HepG2 (cell line): ENCODE results near the gene VENTX. TPM values are rescaled to one million over a fixed set of nuclear protein-coding genes. Genes with fewer than 3 reads are reported as not detected.

Experiments used
- ATAC-seq: fragments of 200-7000 bp; cut with Tn5 transposase; 3 replicates; pipeline ENCODE4 v1.9.1; 2020; ENCODE audit warnings: mild to moderate bottlenecking, moderate library complexity
- BruUV-seq: library from RNA; stranded (reverse); fragments of 400-500 nt; replicated peaks from 2 replicates; lab custom pipeline; 2021; lab: Mats Ljungman, UMichigan
- CTCF ChIA-PET: fragments of 300-600 bp; formaldehyde crosslinking; extraction: SDS; loops from one replicate; lab custom pipeline; 2021; ENCODE audit warnings: low total read pairs, inconsistent platforms, low intra/inter-chr PET ratio; lab: Yijun Ruan, JAX
- POLR2A ChIA-PET: fragments of 350-600 bp; sonication (Branson Sonifier 250); formaldehyde crosslinking; loops from one replicate; lab custom pipeline; 2020; ENCODE audit warnings: antibody characterized with exemption, inconsistent platforms; lab: Yijun Ruan, JAX
- DNase-seq: peaks from one replicate; pipeline ENCODE4 v3.0.0-alpha.2; 2015; ENCODE audit warnings: low spot score
- FAIRE-seq: peaks from 3 replicates; lab custom pipeline; 2011; peaks lifted over from hg19 to GRCh38; lab: Jason Lieb, UNC
- H2AFZ ChIP-seq: one replicate; pipeline ENCODE4 v1.6.1; 2011; ENCODE audit warnings: low read length, inconsistent platforms
- H3K27ac ChIP-seq: fragments of 300-600 bp; 3 replicates; pipeline ENCODE4 v1.8.0; 2011; ENCODE audit warnings: mixed run types, mild to moderate bottlenecking, mixed read lengths, low read length, inconsistent platforms; ENCODE audit not compliant: insufficient read depth; ENCODE audit errors: extremely low read length
- H3K27me3 ChIP-seq, 2 experiments: fragments of 200-600 bp in 1 of 2; 2 replicates in 1 of 2; 3 replicates in 1 of 2; pipeline versions ENCODE4 v1.6.0 to v1.8.0; 2011; ENCODE audit warnings: low read length in 2 of 2, mild to moderate bottlenecking in 2 of 2, moderate library complexity in 2 of 2, inconsistent platforms in 1 of 2; ENCODE audit not compliant: insufficient read depth in 2 of 2, control insufficient read depth in 1 of 2
- H3K36me3 ChIP-seq, 2 experiments: fragments of 200-600 bp in 1 of 2; replicated peaks in 1 of 2; 2 replicates in 1 of 2; 3 replicates in 1 of 2; pipeline versions ENCODE4 v1.5.1 to v1.8.0; 2011; ENCODE audit warnings: low read length in 2 of 2, inconsistent platforms in 1 of 2; ENCODE audit not compliant: insufficient read depth in 2 of 2, control insufficient read depth in 1 of 2
- H3K4me1 ChIP-seq: 2 replicates; pipeline ENCODE4 v1.5.1; 2012; ENCODE audit warnings: low read length, inconsistent platforms; ENCODE audit not compliant: insufficient read depth
- H3K4me2 ChIP-seq: 2 replicates; pipeline ENCODE4 v1.6.0; 2011; ENCODE audit warnings: low read depth, low read length, inconsistent platforms
- H3K4me3 ChIP-seq, 3 experiments: fragments of 200-600 bp in 1 of 3; sonication (generic), shearing (Covaris generic) in 1 of 3; replicated peaks in 1 of 3; 2 replicates each; pipeline ENCODE4 v1.5.1; 2011 to 2016; ENCODE audit warnings: low read length in 3 of 3, inconsistent platforms in 2 of 3, low read depth in 2 of 3, mild to moderate bottlenecking in 2 of 3, control low read depth in 1 of 3, mixed read lengths in 1 of 3; ENCODE audit not compliant: insufficient read depth in 1 of 3
- H3K79me2 ChIP-seq: one replicate; pipeline ENCODE4 v1.6.1; 2011; ENCODE audit warnings: low read length, inconsistent platforms; ENCODE audit not compliant: insufficient read depth
- H3K9ac ChIP-seq: 2 replicates; pipeline ENCODE4 v1.6.0; 2011; ENCODE audit warnings: mild to moderate bottlenecking, low read depth, low read length, inconsistent platforms; ENCODE audit not compliant: insufficient read depth
- H3K9me3 ChIP-seq: 2 replicates; pipeline ENCODE4 v1.5.1; 2012; ENCODE audit warnings: mild to moderate bottlenecking, low read length
- H4K20me1 ChIP-seq: 2 replicates; pipeline ENCODE4 v1.6.0; 2011; ENCODE audit warnings: inconsistent platforms, mild to moderate bottlenecking, low read length, moderate library complexity; ENCODE audit not compliant: insufficient read depth
- HIVEP1 ChIP-seq: sonication (generic); formaldehyde crosslinking; IDR thresholded peaks from 2 replicates; pipeline ENCODE4 v1.4.0; 2020; ENCODE audit warnings: mild to moderate bottlenecking, missing genetic modification reagents
- KDM4B ChIP-seq: sonication (generic); formaldehyde crosslinking; IDR thresholded peaks from 2 replicates; pipeline ENCODE4 v1.4.0; 2020; ENCODE audit warnings: missing genetic modification reagents
- MYC ChIP-seq: sonication (generic); formaldehyde crosslinking; IDR thresholded peaks from 2 replicates; pipeline ENCODE4 v1.9.0; 2021; ENCODE audit warnings: missing genetic modification reagents, borderline replicate concordance
- RORA ChIP-seq: sonication (generic); formaldehyde crosslinking; IDR thresholded peaks from 2 replicates; pipeline ENCODE4 v1.5.0; 2020; ENCODE audit warnings: mild to moderate bottlenecking, missing genetic modification reagents, moderate library complexity
- RXRA ChIP-seq: sonication (generic); formaldehyde crosslinking; IDR thresholded peaks from 2 replicates; pipeline ENCODE4 v1.5.1; 2020; ENCODE audit warnings: missing genetic modification reagents
- RXRB ChIP-seq: IDR thresholded peaks from 2 replicates; pipeline ENCODE4 v1.6.1; 2016; ENCODE audit warnings: borderline replicate concordance, missing genetic modification reagents, missing compliant biosample characterization
- ZFP36 ChIP-seq: fragments of 150-350 bp; IDR thresholded peaks from 2 replicates; pipeline ENCODE4 v1.6.1; 2018; ENCODE audit warnings: borderline replicate concordance, low read length, low read depth; ENCODE audit not compliant: partially characterized antibody
- ZNF709 ChIP-seq: sonication (generic); formaldehyde crosslinking; IDR thresholded peaks from 2 replicates; pipeline ENCODE4 v1.5.0; 2020; ENCODE audit warnings: mild to moderate bottlenecking, missing genetic modification reagents
- ZNF781 ChIP-seq: sonication (generic); formaldehyde crosslinking; IDR thresholded peaks from 2 replicates; pipeline ENCODE4 v1.5.1; 2020; ENCODE audit warnings: borderline replicate concordance, mild to moderate bottlenecking, missing genetic modification reagents; ENCODE audit errors: not compliant biosample characterization
- WGBS: methylation state at CpG from one replicate; pipeline ENCODE4 v1.1.6; 2017; ENCODE audit warnings: low lambda C conversion rate; 5-methylcytosine and 5-hydroxymethylcytosine counted together
- in situ Hi-C: cut with HindIII; loops from 2 replicates; pipeline ENCODE4 v1.10.0; 2017; ENCODE audit warnings: low pct_unique_long_range_greater_than_20kb; ENCODE audit not compliant: extremely low pct_ligation_motif_present
- intact Hi-C: fragments of 100-400 bp; cut with micrococcal nuclease; formaldehyde crosslinking; loops from one replicate; pipeline ENCODE4 v1.10.0; 2022; ENCODE audit not compliant: unreplicated experiment
- polyA plus RNA-seq, 8 experiments: library from polyadenylated mRNA; depleted of rRNA in 3 of 8; stranded (reverse) in 7 of 8; unstranded in 1 of 8; fragments of >200 nt; fragmentation: Illumina TruSeq in 4 of 8; extraction: Trizol in 4 of 8; gene quantifications; 2 replicates each; pipeline versions ENCODE4 v1.2.1 to v1.2.3, GENCODE V29; 2011 to 2016; ENCODE audit warnings: low read depth in 4 of 8, missing spikeins in 1 of 8, mixed read lengths in 1 of 8; ENCODE audit not compliant: insufficient read depth in 1 of 8
- total RNA-seq, 5 experiments: library from RNA; depleted of rRNA; stranded (reverse); fragments of >200 nt; fragmentation: Illumina TruSeq; extraction: Trizol; gene quantifications; 2 replicates each; pipeline ENCODE4 v1.2.3, GENCODE V29; 2016; ENCODE audit warnings: low read depth in 1 of 5
- TF ChIP-seq, protein P1 (sequence below): IDR thresholded peaks from 2 replicates; pipeline ENCODE4 v1.6.1; 2012; ENCODE audit warnings: inconsistent platforms
- TF ChIP-seq, protein P2 (sequence below): sonication (generic); formaldehyde crosslinking; IDR thresholded peaks from 2 replicates; pipeline ENCODE4 v1.4.0; 2020; ENCODE audit warnings: missing genetic modification reagents, borderline replicate concordance

The VENTX gene
- total and polyA plus RNA-seq, 2 of the 13 experiments (the other 11 are each of a cell fraction or from before 2014, with no cell fraction given), result not detected

DNA sequence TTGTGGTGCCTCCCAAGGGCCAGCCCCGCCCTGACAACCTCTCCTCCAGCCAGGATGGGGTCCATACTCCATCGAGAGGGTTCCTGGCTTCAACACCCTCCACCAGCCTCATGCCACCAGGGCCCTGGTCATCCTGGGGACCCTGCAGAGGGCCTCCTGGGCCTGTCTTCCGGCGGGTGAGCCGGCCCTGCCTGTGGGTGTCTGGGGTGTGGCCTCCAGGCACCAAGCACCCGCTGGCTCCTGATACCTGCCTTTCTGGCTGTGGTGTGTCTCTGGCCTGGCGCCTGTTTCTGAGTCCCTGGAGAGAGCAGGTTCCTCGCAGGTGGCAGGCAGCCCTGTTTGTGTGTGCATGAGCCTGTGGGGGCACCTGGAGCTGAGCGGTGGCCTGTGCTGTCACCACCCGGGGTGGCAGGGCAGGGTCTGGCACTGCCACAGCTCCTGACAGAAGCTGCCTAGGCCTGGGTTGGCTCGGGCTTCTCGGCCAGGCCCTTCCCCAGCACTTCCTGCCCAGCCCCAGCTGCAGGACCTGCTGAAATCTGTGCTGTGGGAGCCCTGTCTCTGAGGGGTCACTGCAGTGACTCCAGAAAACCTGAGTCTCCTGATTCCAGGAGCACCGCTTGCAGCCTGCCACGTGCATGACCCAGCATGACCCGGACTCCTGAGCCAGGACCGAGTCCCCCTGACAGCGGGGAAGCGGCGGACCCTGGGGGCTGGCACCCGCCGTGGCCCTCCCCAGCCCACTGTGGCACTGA lies 20.6 kb downstream of the VENTX start:
- CTCF ChIA-PET, result no interaction called here
- in situ Hi-C loops, result no loop called here

More for the DNA sequence above, 20.6 kb downstream of the VENTX start:
- TF ChIP-seq KDM4B (no peak), RXRB (CRISPR knock-in tag) (0 out of 2 replicates have a peak, but pooled peaks have one; percentile 33), ZNF781 (CRISPR knock-in tag) (no peak), RORA (CRISPR knock-in tag) (no peak), ZNF709 (CRISPR knock-in tag) (no peak), ZFP36 (no peak), RXRA (CRISPR knock-in tag) (peak; percentile 59), HIVEP1 (CRISPR knock-in tag) (0 out of 2 replicates have a peak, but pooled peaks have one; percentile 20), MYC (CRISPR knock-in tag) (peak; percentile 29; the same call in 1 of the 2 replicates)
- TF ChIP-seq, protein P1, sequence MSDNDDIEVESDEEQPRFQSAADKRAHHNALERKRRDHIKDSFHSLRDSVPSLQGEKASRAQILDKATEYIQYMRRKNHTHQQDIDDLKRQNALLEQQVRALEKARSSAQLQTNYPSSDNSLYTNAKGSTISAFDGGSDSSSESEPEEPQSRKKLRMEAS, result peak; percentile 45; the same call in 1 of the 2 replicates
- TF ChIP-seq, protein P2, sequence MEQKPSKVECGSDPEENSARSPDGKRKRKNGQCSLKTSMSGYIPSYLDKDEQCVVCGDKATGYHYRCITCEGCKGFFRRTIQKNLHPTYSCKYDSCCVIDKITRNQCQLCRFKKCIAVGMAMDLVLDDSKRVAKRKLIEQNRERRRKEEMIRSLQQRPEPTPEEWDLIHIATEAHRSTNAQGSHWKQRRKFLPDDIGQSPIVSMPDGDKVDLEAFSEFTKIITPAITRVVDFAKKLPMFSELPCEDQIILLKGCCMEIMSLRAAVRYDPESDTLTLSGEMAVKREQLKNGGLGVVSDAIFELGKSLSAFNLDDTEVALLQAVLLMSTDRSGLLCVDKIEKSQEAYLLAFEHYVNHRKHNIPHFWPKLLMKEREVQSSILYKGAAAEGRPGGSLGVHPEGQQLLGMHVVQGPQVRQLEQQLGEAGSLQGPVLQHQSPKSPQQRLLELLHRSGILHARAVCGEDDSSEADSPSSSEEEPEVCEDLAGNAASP (CRISPR knock-in tag), result peak; percentile 82; the same call in 1 of the 2 replicates
- BruUV-seq, result no TSS peak
- peak overlapping the region in 1 of 3 experiments; percentile 63; a peak in 1 of 6 replicates for H3K4me3 ChIP-seq
- no peak overlapping the region for H3K27ac ChIP-seq
- no peaks in the 10 kb centered on the region for H4K20me1 ChIP-seq
- DNase-seq, result no peak
- H3K4me1 ChIP-seq, result peaks cover 35% of the 10 kb centered on the region
- no peaks in the 10 kb centered on the region for H3K36me3 ChIP-seq
- POLR2A ChIA-PET, result interaction anchor here (1.2 kb wide), 1 partner anchor 20 kb away, joined by 6 read pairs; no protein-coding TSS in a partner anchor
- ATAC-seq, result peak; percentile 14
- no peak for FAIRE-seq
- H3K4me2 ChIP-seq, result peak overlapping the region; percentile 72
- H3K9ac ChIP-seq, result no peak overlapping the region
- H3K27me3 ChIP-seq, result peaks cover 13 to 62% of the 10 kb centered on the region in 2 experiments
- H2AFZ ChIP-seq, result no peak overlapping the region
- no peaks in the 10 kb centered on the region for H3K9me3 ChIP-seq
- intact Hi-C loops, result no loop called here
- 27% methylated on average over 2 of the region's 21 CpGs for WGBS
- H3K79me2 ChIP-seq, result no peaks in the 10 kb centered on the region
